A673 (cell line): ENCODE measurements around the gene CYTH4. TPM values are rescaled to one million over a fixed set of nuclear protein-coding genes. Genes with fewer than 3 reads are reported as not detected.

Experiments
- BruUV-seq: library from RNA; stranded (reverse); fragments of 400-500 nt; replicated peaks from 2 replicates; lab custom pipeline; 2021; lab: Mats Ljungman, UMichigan
- CTCF ChIA-PET: fragments of 300-600 bp; sonication (Branson Sonifier 250); formaldehyde crosslinking; loops from one replicate; lab custom pipeline; 2022; ENCODE audit warnings: antibody characterized with exemption; lab: Charles Lee
- POLR2A ChIA-PET: fragments of 300-600 bp; sonication (Branson Sonifier 250); formaldehyde crosslinking; loops from one replicate; lab custom pipeline; 2022; ENCODE audit warnings: antibody characterized with exemption; ENCODE audit not compliant: low non-redundant PET; lab: Charles Lee
- DNase-seq: peaks from one replicate; pipeline ENCODE4 v3.0.0-alpha.2; 2015; ENCODE audit warnings: low spot score
- H3K27ac ChIP-seq: fragments of 200-600 bp; sonication (generic); 2 replicates; pipeline ENCODE4 v1.5.1; 2016; ENCODE audit warnings: mixed run types, low read depth, mild to moderate bottlenecking, mixed read lengths, antibody characterized with exemption, low read length; ENCODE audit not compliant: poor library complexity, severe bottlenecking
- H3K27me3 ChIP-seq: fragments of 200-600 bp; sonication (generic); replicated peaks from 2 replicates; pipeline ENCODE4 v1.6.1; 2017; ENCODE audit warnings: mixed run types, low read depth, mild to moderate bottlenecking, mixed read lengths, antibody characterized with exemption, low read length; ENCODE audit not compliant: insufficient read depth, poor library complexity
- H3K36me3 ChIP-seq: fragments of 200-600 bp; sonication (generic); 2 replicates; pipeline ENCODE4 v1.6.1; 2016; ENCODE audit warnings: mixed run types, mild to moderate bottlenecking, mixed read lengths, antibody characterized with exemption, low read length; ENCODE audit not compliant: insufficient read depth, poor library complexity, severe bottlenecking
- H3K4me1 ChIP-seq: fragments of 200-600 bp; sonication (generic); 2 replicates; pipeline ENCODE4 v1.6.1; 2017; ENCODE audit warnings: mixed run types, mild to moderate bottlenecking, mixed read lengths, antibody characterized with exemption, low read length; ENCODE audit not compliant: insufficient read depth, poor library complexity, severe bottlenecking
- H3K4me3 ChIP-seq: fragments of 200-600 bp; sonication (generic); 2 replicates; pipeline ENCODE4 v1.5.1; 2016; ENCODE audit warnings: low read depth, mixed run types, mild to moderate bottlenecking, mixed read lengths, low read length; ENCODE audit not compliant: poor library complexity, severe bottlenecking
- H3K9me3 ChIP-seq: fragments of 200-600 bp; sonication (generic); 2 replicates; pipeline ENCODE4 v1.6.1; 2016; ENCODE audit warnings: mixed run types, low read depth, mild to moderate bottlenecking, mixed read lengths, antibody characterized with exemption, low read length; ENCODE audit not compliant: poor library complexity, severe bottlenecking
- CTCF ChIP-seq: fragments of 300-800, 200-600 bp; sonication (generic); conservative IDR thresholded peaks from 2 replicates; pipeline ENCODE4 v1.5.1; 2017; ENCODE audit warnings: low read depth, mild to moderate bottlenecking, antibody characterized with exemption, low read length, moderate library complexity, mixed read lengths
- EZH2 ChIP-seq: fragments of 200-600 bp; sonication (generic); IDR thresholded peaks from 2 replicates; pipeline ENCODE4 v1.6.1; 2017; ENCODE audit warnings: borderline replicate concordance, low read depth, mild to moderate bottlenecking, mixed read lengths, antibody characterized with exemption, low read length; ENCODE audit not compliant: poor library complexity, severe bottlenecking
- intact Hi-C: fragments of 100-400 bp; cut with micrococcal nuclease; formaldehyde crosslinking; loops from one replicate; pipeline ENCODE4 v1.10.0; 2022; ENCODE audit not compliant: unreplicated experiment
- total RNA-seq: library from RNA; stranded (reverse); gene quantifications from 2 replicates; pipeline ENCODE4 v1.2.3, GENCODE V29; 2021

Gene CYTH4
- total RNA-seq, 1 experiment from 2014 or later, result not detected

- Histone ChIP-seq H3K27me3 (no peaks in the 10 kb centered on the region), H3K27ac (no peak overlapping the region), H3K4me1 (no peaks in the 10 kb centered on the region), H3K4me3 (no peak overlapping the region), H3K36me3 (no peaks in the 10 kb centered on the region), H3K9me3 (no peaks in the 10 kb centered on the region)
- ChIA-PET CTCF (no interaction called here), POLR2A (no interaction called here)
- DNase-seq, result no peak
- intact Hi-C loops, result no loop called here
- TF ChIP-seq CTCF (no peak), EZH2 (no peak)
- no TSS peak for BruUV-seq
Observed at GRCh38 chr22:37342065-37342464, 59.8 kb downstream of the CYTH4 start.

GRCh38 chr22:37343348-37343747, 61.0 kb downstream of the CYTH4 start:
- DNase-seq, result no peak
- CTCF ChIA-PET, result no interaction called here
- no TSS peak for BruUV-seq
- H3K4me3 ChIP-seq, result no peak overlapping the region
- no peaks in the 10 kb centered on the region for H3K27me3 ChIP-seq
- H3K27ac ChIP-seq, result no peak overlapping the region
- no peaks in the 10 kb centered on the region for H3K9me3 ChIP-seq
- no peaks in the 10 kb centered on the region for H3K4me1 ChIP-seq
- intact Hi-C loops, result no loop called here
- H3K36me3 ChIP-seq, result no peaks in the 10 kb centered on the region
- POLR2A ChIA-PET, result no interaction called here
- TF ChIP-seq EZH2 (no peak), CTCF (no peak)

- TF ChIP-seq EZH2 (no peak), CTCF (no peak)
- H3K27me3 ChIP-seq, result no peaks in the 10 kb centered on the region
- POLR2A ChIA-PET, result no interaction called here
- CTCF ChIA-PET, result no interaction called here
- no TSS peak for BruUV-seq
- no peaks in the 10 kb centered on the region for H3K9me3 ChIP-seq
- H3K27ac ChIP-seq, result no peak overlapping the region
- no peak overlapping the region for H3K4me3 ChIP-seq
- intact Hi-C loops, result no loop called here
- H3K4me1 ChIP-seq, result no peaks in the 10 kb centered on the region
- no peaks in the 10 kb centered on the region for H3K36me3 ChIP-seq
- no peak for DNase-seq
Observed at GRCh38 chr22:37343863-37344734, 61.8 kb downstream of the CYTH4 start.
